SU-DHL-6 (cell line): ENCODE data around the gene CXCL10.

Source experiments
- EZH2phosphoT487 ChIP-seq: fragments of 200-600 bp; sonication (generic), shearing (Covaris generic); conservative IDR thresholded peaks from 2 replicates; pipeline ENCODE4 v1.6.1; 2018; ENCODE audit warnings: mild to moderate bottlenecking, antibody characterized with exemption, low read length, moderate library complexity, mixed read lengths
- TF ChIP-seq, protein P1 (sequence below): fragments of 200-600 bp; sonication (generic); IDR thresholded peaks from one replicate; pipeline ENCODE4 v1.5.1; 2017; ENCODE audit warnings: antibody characterized with exemption, mild to moderate bottlenecking, low read length, moderate library complexity; ENCODE audit not compliant: insufficient read depth, poor library complexity, severe bottlenecking

- TF ChIP-seq, protein P1, sequence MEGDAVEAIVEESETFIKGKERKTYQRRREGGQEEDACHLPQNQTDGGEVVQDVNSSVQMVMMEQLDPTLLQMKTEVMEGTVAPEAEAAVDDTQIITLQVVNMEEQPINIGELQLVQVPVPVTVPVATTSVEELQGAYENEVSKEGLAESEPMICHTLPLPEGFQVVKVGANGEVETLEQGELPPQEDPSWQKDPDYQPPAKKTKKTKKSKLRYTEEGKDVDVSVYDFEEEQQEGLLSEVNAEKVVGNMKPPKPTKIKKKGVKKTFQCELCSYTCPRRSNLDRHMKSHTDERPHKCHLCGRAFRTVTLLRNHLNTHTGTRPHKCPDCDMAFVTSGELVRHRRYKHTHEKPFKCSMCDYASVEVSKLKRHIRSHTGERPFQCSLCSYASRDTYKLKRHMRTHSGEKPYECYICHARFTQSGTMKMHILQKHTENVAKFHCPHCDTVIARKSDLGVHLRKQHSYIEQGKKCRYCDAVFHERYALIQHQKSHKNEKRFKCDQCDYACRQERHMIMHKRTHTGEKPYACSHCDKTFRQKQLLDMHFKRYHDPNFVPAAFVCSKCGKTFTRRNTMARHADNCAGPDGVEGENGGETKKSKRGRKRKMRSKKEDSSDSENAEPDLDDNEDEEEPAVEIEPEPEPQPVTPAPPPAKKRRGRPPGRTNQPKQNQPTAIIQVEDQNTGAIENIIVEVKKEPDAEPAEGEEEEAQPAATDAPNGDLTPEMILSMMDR = no peak
- TF ChIP-seq EZH2phosphoT487 = no peak
Observed at GRCh38 chr4:76024065-76024464, 768 bp upstream of the CXCL10 start.
